Ishikawa (cell line): Measurements from ENCODE around the gene DCC.

Experiments
- CEBPB ChIP-seq: IDR thresholded peaks from 2 replicates; pipeline ENCODE4 v1.6.1; 2012
- CREB1 ChIP-seq: IDR thresholded peaks from 2 replicates; pipeline ENCODE4 v1.6.1; 2012; ENCODE audit warnings: low read depth
- EGR1 ChIP-seq: IDR thresholded peaks from 2 replicates; pipeline ENCODE4 v1.6.1; 2012
- EP300 ChIP-seq: IDR thresholded peaks from 2 replicates; pipeline ENCODE4 v1.6.1; 2012; ENCODE audit warnings: borderline replicate concordance
- FOXM1 ChIP-seq: IDR thresholded peaks from 2 replicates; pipeline ENCODE4 v1.6.1; 2012; ENCODE audit warnings: low read depth, borderline replicate concordance
- NFIC ChIP-seq: IDR thresholded peaks from 2 replicates; pipeline ENCODE4 v1.6.1; 2012
- RAD21 ChIP-seq: IDR thresholded peaks from 2 replicates; pipeline ENCODE4 v1.6.1; 2012; ENCODE audit warnings: low read depth
- TAF1 ChIP-seq: IDR thresholded peaks from 2 replicates; pipeline ENCODE4 v1.6.1; 2012; ENCODE audit warnings: low read depth, mild to moderate bottlenecking
- TCF12 ChIP-seq: IDR thresholded peaks from 2 replicates; pipeline ENCODE4 v1.6.1; 2012; ENCODE audit warnings: low read depth
- TEAD4 ChIP-seq: IDR thresholded peaks from 2 replicates; pipeline ENCODE4 v1.6.1; 2012
- YY1 ChIP-seq: IDR thresholded peaks from 2 replicates; pipeline ENCODE4 v1.6.1; 2012; ENCODE audit warnings: low read depth
- ZBTB7A ChIP-seq: IDR thresholded peaks from 2 replicates; pipeline ENCODE4 v1.6.1; 2012; ENCODE audit warnings: low read depth
- TF ChIP-seq, protein P1 (sequence below): IDR thresholded peaks from 2 replicates; pipeline ENCODE4 v1.6.1; 2012
- TF ChIP-seq, protein P2 (sequence below): IDR thresholded peaks from 2 replicates; pipeline ENCODE4 v1.6.1; 2012; ENCODE audit warnings: low read depth, mild to moderate bottlenecking
- TF ChIP-seq, protein P3 (sequence below): IDR thresholded peaks from 2 replicates; pipeline ENCODE4 v1.6.1; 2012

Gene DCC

DNA sequence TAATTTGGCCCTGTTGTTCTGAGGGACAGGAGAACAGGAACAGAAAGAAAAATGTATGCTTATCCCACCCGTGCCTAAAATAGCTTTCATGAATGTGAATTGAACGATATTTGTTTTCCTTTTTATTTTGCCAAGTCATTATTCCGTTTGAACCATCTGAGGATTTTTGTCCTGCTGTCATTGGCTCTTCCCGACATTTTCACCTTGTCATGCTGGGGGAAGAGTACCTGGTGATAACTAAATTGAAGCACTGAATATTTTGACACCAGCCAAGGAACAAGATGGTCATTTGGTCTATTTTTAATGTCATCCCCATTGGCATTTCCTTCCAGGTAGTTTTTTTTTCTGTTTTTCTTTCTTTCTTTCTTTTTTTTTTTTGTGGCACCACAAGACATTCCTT is 204.1 kb downstream of the DCC start:
- TF ChIP-seq, protein P1, sequence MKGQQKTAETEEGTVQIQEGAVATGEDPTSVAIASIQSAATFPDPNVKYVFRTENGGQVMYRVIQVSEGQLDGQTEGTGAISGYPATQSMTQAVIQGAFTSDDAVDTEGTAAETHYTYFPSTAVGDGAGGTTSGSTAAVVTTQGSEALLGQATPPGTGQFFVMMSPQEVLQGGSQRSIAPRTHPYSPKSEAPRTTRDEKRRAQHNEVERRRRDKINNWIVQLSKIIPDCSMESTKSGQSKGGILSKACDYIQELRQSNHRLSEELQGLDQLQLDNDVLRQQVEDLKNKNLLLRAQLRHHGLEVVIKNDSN = no peak
- TF ChIP-seq, protein P2, sequence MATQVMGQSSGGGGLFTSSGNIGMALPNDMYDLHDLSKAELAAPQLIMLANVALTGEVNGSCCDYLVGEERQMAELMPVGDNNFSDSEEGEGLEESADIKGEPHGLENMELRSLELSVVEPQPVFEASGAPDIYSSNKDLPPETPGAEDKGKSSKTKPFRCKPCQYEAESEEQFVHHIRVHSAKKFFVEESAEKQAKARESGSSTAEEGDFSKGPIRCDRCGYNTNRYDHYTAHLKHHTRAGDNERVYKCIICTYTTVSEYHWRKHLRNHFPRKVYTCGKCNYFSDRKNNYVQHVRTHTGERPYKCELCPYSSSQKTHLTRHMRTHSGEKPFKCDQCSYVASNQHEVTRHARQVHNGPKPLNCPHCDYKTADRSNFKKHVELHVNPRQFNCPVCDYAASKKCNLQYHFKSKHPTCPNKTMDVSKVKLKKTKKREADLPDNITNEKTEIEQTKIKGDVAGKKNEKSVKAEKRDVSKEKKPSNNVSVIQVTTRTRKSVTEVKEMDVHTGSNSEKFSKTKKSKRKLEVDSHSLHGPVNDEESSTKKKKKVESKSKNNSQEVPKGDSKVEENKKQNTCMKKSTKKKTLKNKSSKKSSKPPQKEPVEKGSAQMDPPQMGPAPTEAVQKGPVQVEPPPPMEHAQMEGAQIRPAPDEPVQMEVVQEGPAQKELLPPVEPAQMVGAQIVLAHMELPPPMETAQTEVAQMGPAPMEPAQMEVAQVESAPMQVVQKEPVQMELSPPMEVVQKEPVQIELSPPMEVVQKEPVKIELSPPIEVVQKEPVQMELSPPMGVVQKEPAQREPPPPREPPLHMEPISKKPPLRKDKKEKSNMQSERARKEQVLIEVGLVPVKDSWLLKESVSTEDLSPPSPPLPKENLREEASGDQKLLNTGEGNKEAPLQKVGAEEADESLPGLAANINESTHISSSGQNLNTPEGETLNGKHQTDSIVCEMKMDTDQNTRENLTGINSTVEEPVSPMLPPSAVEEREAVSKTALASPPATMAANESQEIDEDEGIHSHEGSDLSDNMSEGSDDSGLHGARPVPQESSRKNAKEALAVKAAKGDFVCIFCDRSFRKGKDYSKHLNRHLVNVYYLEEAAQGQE = no peak
- TF ChIP-seq EP300 (no peak), YY1 (no peak), CEBPB (no peak), FOXM1 (no peak), TAF1 (no peak), ZBTB7A (no peak), TEAD4 (no peak), RAD21 (no peak), NFIC (no peak), TCF12 (no peak), CREB1 (no peak), EGR1 (no peak)
- TF ChIP-seq, protein P3, sequence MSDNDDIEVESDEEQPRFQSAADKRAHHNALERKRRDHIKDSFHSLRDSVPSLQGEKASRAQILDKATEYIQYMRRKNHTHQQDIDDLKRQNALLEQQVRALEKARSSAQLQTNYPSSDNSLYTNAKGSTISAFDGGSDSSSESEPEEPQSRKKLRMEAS = no peak

DNA sequence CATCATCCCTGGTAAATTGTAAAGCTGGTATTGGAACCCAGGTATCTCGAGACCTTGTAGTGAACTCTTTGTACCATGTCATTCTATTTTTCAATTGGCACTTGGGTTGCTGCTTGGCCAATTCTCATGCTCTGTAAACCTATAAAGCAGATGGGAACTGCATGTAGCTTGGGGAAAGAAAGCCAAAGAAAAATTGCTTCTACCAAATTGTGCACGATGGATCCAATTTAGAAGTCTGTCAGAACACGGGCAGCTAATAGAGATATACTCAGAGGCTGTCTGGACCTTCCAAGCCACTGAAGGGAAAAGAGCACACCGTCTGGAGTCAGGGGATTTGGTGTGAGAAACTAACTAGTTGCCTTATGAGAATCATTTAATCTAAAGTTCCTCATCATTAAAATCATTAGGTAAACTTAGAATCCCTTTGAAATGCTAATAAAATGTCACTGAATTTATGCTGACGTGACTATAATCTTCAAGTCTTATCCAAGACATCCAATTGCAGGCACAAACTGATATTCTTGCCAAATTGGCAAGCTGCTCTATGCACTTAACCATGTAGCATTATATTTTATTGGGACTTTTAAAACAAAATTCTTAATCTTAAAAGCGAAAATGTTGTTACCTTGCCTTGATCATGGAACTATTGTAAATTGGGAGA is 206.8 kb downstream of the DCC start:
- no peak for TF ChIP-seq FOXM1
- TF ChIP-seq RAD21 = no peak
- no peak for TF ChIP-seq TEAD4
- TF ChIP-seq EP300 = no peak
- TF ChIP-seq, protein P2 = no peak
- TF ChIP-seq CEBPB = no peak
- TF ChIP-seq, protein P1 = no peak
- TF ChIP-seq CREB1 = no peak
- no peak for TF ChIP-seq YY1
- no peak for TF ChIP-seq TCF12
- no peak for TF ChIP-seq TAF1
- TF ChIP-seq, protein P3 = no peak
- no peak for TF ChIP-seq NFIC
- no peak for TF ChIP-seq EGR1
- TF ChIP-seq ZBTB7A = no peak

DNA sequence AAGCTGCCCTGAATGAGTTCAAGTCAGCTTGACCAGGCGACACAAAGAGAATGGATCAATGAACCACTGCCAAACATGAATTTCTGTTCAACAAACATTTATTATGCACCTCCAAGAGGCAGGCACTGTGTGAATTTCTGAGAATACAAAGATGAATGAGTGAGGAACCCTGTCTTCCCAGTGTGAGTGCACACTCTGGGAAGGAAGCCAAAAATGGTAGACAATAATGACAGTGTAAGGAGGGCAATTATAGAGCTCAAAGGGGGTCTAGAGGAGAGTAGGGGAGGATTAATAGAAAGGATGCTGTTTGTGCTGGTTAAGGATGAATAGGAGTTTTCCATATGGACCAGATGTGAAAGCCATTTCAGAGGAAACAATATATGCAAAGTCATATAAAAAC is 213.4 kb downstream of the DCC start:
- TF ChIP-seq, protein P2 = no peak
- TF ChIP-seq FOXM1 (no peak), YY1 (no peak), NFIC (no peak), CEBPB (no peak), TEAD4 (no peak)
- TF ChIP-seq, protein P1 = no peak

DNA sequence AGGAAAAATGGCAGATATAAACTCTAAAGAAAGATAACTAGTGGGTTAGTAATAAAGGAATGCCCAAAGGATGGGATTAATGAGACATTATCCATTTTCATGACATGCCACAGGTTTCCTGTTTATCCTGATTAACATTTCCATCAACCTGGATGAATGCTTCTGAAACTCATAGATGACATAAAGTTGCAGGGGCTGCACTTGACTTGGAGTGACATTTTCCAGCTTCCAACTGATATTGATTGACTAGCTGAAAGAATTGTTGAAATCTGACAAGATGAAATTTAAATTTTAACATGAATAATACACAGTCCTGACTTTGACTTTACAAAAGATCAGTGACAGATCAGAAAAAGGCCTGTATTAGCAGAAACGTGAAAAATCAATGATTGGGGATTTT is 214.2 kb downstream of the DCC start:
- TF ChIP-seq TAF1 (no peak), EP300 (no peak), TEAD4 (no peak), CEBPB (no peak), CREB1 (no peak), NFIC (no peak), RAD21 (no peak), ZBTB7A (no peak), FOXM1 (no peak), YY1 (no peak), TCF12 (no peak), EGR1 (no peak)
- TF ChIP-seq, protein P1 = no peak
- TF ChIP-seq, protein P3 = no peak
- TF ChIP-seq, protein P2 = no peak
